Measurements from ENCODE around the gene RBM12.
A peak's percentile ranks its signal among the peaks of the same experiment; 100 is the strongest.
"Not testable (repeated sequence)": the region's sequence is repeated elsewhere in the genome, so short reads cannot be mapped to it uniquely, and the experiment has no call there.

The RBM12 gene

GRCh38 chr20:35664466-35665206 lies at the start of gene RBM12, which contains the start of gene CPNE1:
RBM12 (minus strand) TSS chr20:35664900; CDS start chr20:35655322, 9,578 bp downstream.
CPNE1 (minus strand) TSS chr20:35664900; CDS start chr20:35632923, 31,977 bp downstream.
- DNase-seq = peak; percentile 68

- no peak for DNase-seq
Observed at GRCh38 chr20:35714127-35714526, 49.4 kb upstream of the RBM12 start.

GRCh38 chr20:35713120-35713519 lies 48.4 kb upstream of the RBM12 start:
- DNase-seq = not testable (repeated sequence)

- no peak for DNase-seq
Observed at GRCh38 chr20:35711588-35712209, 47.0 kb upstream of the RBM12 start.

- no peak for DNase-seq
Observed at GRCh38 chr20:35710884-35711587, 46.3 kb upstream of the RBM12 start.

GRCh38 chr20:35710039-35710438 lies 45.3 kb upstream of the RBM12 start:
- DNase-seq = no peak

GRCh38 chr20:35709259-35709658 lies 44.6 kb upstream of the RBM12 start:
- no peak for DNase-seq

GRCh38 chr20:35708502-35708901 lies 43.8 kb upstream of the RBM12 start:
- DNase-seq = no peak

GRCh38 chr20:35706591-35707529 lies 42.2 kb upstream of the RBM12 start:
- not testable (repeated sequence) for DNase-seq

GRCh38 chr20:35705894-35706293 lies 41.2 kb upstream of the RBM12 start:
- DNase-seq = not testable (repeated sequence)

- DNase-seq = no peak
Observed at GRCh38 chr20:35704514-35705261, 40.0 kb upstream of the RBM12 start.

GRCh38 chr20:35702824-35703695 lies 38.4 kb upstream of the RBM12 start:
- no peak for DNase-seq

- no peak for DNase-seq
Observed at GRCh38 chr20:35702051-35702823, 37.5 kb upstream of the RBM12 start.

GRCh38 chr20:35700625-35701148 lies 36.0 kb upstream of the RBM12 start:
- DNase-seq = no peak

GRCh38 chr20:35699957-35700624 lies 35.4 kb upstream of the RBM12 start:
- no peak for DNase-seq

GRCh38 chr20:35699127-35699956 lies 34.6 kb upstream of the RBM12 start, which contains the start of the genes NFS1 and ROMO1:
NFS1 (minus strand) TSS chr20:35699352; CDS start chr20:35699288, 64 bp downstream.
ROMO1 (plus strand) TSS chr20:35699405; CDS start chr20:35699633, 228 bp downstream.
- peak; percentile 66 for DNase-seq

- no peak for DNase-seq
Observed at GRCh38 chr20:35698298-35699126, 33.8 kb upstream of the RBM12 start.
